OCI-M1 (cell line): Measurements from ENCODE around the gene PTPRD.

Experiments used
- DNase-seq: peaks from one replicate; lab custom pipeline; 2025; lab: John Stamatoyannopoulos, UW

The PTPRD gene

DNA sequence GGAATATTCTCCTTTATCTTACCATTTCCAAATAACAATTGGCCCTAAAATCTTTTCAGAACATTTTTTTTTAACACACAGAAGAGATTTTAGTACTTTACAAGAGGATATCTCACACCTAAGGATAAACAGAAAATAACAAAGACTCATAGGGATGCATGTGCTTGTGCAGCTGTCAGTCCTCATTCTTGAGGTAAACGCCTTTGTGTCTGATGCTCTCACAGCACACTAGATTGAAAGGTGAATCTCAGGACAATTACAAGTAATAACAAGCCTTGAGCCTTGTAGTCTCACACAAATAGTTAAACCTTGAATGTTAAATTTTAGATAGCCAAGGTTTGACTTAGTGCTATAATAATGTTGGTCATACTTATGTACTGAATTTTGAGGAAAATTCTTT lies 439.2 kb downstream of the PTPRD start:
- DNase-seq: no peak

DNA sequence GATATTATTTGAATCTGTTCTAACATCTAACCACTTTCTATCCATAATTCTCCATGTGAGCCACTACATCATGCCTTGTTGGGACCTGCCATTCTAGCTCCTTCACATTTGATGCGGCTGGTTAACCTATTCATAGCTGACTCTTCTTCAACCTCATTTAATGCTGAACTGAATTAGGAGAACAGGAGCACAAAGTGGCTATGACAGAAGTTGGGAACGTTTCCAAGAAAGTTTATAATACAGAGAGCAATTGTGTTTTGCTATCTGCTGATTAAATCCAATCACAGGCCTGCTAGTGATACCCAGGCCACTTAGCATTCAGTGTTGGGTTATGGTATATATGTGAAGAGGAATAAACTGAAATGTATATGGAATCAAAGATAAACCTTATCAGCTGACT lies 440.3 kb downstream of the PTPRD start:
- DNase-seq: no peak

DNA sequence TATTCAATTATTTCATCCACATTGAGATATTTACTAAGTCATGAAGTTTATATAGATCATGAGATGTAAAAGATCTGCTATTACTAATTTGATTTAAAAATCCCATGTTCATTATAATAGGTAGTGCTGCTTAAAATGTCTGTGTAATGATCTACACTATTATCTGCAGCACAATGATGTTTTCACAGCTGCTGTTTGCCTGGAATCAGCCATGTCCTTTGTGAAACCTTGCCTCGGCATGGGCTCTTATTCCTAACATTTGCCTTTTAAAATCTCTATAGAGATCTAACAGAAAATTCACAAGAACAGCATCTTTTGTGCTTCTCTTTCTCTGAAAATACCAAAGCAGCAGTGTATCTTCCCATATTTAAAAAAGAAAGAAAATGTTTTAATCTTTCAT lies 444.6 kb downstream of the PTPRD start:
- no peak for DNase-seq

DNA sequence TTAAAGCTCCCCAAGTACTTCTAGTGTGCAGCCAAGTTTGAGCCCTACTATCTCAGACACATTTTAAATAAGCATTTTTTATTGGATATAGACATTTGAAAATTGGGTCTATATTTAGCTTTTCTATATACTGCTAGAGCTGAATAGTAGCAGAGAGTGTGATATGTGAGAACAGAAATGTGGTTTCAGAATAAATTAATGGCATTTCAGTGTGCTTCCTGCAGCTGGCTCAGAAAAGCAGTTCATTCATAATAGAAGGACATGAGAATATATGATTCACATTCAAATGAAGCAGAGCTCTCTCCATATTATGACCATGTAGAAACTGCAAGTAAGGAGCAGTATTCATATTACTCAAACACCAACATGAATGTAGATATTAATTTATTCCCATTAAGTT lies 464.0 kb downstream of the PTPRD start:
- peak; percentile 87 for DNase-seq

DNA sequence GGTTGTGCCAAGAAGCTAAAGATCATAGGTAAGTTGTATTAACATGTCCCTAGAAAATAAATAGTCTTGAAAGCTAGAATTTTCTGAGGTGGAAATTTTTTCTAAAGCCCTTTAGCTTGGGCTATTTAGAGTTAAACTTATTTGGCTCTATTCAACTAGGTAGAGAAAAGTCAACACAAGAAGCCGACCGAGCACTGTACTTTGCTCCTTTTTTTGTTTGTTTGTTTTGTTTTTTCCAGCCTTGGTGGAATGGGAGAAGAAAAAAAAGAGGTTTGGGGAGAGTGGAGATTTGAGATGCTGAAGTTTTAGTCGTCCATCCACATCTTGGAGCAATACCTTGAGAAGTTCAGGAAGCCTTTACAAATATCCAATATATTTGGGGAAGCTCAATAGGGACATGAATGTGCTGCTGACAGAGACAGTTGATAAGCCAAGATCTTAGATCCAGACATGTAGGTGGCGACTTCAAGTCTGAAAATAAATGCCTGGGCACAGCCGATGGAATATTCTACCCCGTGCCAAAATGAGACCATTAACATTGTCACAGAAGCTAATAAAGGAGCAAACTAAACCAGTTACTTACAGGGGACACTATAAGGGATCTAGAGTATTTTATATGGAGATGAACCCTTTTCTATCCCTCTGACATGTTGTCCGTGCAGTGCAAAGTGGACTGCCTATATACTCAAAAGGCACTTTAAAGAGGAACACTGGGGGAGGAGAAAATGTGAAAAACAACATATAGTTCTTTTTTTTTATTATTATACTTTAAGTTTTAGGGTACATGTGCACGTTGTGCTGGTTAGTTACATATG lies 466.1 kb downstream of the PTPRD start:
- DNase-seq: peak; percentile 86

DNA sequence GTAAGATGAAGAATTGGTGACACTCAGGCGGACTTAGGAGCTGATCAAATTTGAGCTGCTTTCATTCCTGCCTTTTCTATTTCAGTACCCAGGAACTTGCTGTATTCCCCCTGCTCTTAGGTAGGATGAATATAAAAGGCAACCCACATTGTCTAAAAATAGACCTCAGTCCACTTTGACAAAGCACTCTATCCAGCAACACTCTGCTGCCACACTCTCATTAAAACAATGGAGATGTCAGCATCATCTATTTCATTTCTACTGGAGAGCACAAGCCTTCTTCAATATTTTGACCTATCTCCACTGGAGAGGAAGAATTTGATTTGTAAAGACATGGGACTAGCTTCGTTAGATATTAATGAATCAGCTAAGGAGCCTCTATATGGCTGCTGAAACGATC lies 468.4 kb downstream of the PTPRD start:
- DNase-seq: no peak

DNA sequence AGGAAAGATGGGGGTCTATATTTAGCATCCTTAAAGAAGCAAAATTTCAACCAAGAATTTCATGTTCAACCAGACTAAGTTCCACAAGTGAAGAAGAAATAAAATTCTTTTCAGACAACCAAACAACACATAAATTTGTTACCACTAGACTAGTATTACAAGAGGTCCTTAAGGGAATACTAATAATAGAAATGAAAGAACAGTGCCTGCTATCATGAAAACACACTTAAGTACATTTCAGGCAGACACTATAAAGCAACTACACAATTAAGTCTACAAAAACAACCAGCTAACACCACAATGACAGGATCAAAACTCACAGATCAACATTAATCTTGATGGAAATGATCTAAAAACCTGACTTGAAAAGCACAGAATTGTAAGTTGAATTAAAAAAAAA lies 477.2 kb downstream of the PTPRD start:
- no peak for DNase-seq

DNA sequence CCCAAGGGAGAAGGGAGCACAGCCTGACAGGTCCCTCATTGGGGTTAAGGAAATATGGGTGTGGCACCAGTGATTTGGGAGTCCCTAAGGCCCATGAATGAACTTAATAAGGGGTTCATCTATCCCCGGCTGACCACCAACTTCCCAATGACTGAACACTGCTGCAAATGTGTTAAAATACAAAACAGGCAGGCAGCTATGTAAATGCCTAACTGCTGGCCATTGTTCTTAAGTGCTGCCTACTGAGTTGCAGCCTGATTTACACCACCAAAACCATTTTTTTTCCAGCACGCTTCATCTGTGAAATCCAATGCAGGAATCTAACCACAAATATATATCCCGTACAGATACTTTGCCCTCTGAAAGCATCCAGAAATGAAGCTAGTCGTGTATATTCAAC lies 478.5 kb downstream of the PTPRD start:
- no peak for DNase-seq

DNA sequence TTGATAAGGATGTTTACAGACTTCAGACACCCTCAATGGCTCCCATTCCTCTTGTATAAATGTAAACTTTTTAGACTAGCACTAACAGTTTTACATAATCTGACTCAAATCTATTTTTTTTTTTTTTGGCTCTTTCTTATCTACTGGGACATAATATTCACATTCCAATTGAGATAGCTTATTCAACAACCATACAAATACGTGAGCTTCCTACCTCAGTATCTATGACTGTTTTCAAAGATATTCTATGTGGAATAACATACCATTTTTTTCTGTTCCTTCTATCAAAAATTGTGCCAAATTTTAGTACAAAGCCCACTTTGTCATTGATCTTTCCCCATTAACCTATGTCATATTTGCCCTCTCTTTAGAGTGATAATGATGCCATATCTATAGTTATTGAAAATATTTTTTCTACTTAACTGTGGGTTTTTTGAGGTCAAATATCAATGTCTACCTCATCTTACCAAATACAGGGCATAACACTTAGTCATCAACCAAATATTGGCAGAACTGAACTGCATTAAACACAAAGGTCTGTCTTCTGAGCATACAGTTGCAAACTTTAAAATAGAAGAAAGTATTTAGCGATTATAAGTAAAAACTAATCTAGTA lies 482.6 kb downstream of the PTPRD start:
- DNase-seq: no peak

DNA sequence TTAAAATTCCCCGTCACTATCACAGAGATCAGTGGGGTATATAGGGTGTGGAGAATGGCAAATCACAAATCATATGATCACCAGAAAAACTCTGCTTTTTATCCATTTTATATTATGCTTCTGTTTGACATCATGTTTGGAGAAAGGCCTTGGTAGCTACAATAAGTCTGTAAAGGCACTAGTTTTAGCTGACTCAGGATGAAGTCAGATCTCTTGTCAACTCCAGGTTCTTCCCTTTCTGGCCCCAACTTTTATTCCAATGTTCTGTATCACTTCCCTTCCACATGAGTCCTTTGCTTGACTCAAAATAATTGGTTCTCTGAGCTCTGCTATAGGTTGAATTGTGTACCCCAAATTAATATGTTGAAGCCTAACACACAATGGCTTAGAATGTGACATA lies 484.9 kb downstream of the PTPRD start:
- DNase-seq: no peak

DNA sequence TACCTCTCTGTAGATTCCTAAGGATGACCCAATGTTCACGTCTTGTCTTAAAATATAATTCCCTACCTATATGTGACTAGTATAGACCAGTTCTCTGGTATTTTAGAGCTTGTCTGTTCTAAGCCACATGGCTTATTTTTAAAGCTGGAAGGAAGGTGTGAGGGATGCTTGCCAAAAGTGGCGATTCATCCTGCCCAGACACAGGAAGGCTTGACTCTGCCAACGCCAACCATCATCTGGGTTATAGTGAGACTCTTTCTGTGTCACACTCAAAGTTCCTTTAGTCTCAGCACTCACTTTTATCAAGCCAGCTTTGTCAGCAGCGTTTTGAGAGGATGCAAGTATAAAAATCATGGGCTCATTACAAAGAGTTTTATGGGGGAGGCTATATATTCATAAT lies 500.0 kb downstream of the PTPRD start:
- DNase-seq: no peak

DNA sequence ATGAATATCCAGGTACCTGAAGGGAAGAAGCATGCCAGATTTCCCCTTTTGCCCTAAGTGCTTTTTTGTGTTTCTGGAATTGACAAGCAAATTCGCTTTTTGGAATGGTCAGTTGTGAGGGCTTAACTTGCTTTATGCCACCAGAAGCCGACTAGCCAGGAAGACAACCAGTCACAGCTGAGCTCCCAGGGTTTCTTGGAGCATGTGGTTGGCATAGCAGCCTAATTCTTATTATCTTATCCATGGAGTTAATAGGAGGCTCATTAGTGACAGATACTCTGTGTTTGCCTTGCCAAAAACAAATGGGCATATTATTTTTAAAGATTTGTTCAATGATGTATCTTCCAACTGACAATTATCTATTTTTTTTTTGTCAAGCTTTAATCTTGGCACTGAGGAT lies 500.7 kb downstream of the PTPRD start:
- no peak for DNase-seq

DNA sequence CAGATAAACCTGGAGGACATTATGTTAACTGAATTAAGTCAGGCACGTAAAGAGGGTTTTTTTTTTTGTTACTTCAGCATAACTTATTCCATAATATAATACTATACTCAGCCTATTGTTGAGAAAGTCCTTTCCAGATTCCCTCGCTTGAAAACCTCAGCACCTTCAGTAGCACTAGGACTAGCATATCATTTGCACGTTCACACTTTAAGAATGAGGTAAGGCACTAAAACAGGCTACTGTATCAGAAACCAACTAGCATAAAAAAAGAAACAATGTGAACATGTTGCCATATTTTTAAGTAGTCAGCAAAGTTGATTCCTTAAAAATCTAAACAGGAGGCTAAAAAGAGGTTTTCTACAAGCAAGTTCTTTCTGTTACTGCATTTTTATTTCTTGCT lies 504.0 kb downstream of the PTPRD start:
- no peak for DNase-seq

DNA sequence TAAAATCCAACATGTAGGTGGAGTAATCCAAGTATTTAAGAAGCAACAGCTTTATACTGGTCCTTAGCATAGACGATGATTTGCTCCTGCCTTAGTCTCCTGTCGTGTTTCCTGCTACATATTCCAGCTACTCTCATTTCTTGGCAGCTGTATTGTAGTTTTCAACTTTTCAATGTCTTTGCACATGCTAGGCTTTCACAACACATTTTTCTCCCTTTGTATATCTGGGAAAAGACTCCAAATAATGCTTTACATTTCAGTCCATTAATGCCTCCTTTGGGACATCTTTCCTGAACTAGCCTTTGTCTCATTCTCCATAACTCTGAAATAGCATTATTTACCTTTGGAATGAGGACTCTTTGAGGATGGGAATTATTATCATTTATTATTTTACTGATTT lies 508.0 kb downstream of the PTPRD start:
- no peak for DNase-seq

DNA sequence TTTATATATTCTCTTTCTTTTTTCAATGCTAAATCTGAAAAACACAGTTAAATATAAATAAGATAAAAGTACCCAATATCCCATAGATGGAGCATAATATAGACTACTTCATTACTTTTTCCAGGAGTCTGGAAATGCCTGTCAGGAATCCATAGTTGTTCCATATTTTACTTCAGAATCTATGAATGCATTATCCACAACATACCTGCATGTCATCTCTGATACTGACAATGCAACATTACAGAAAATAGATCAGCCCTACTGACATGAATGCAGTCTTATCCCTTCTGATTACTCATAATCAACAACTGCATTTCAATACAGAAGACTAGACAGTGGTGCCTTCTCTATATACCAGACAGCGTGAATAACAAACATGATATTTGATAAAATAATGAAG lies 517.6 kb downstream of the PTPRD start:
- no peak for DNase-seq

DNA sequence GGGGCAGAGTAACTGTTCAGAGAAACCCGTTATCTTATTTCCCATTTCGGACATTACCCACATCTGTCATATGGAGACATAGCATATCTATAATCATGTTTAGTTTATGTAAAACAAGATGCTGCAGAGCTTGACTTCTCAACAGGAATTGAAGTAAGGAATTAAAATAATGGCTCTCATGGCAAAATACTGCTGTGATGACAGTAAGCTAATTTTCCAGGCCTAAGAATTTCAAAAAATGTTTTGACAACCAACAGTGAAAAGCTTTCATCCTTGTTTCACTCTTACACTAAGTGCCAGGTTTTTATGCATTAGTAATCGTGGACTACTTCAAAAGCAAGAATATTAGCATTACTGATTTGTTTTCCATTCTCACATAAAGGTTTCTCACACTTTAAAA lies 518.2 kb downstream of the PTPRD start:
- DNase-seq: no peak

DNA sequence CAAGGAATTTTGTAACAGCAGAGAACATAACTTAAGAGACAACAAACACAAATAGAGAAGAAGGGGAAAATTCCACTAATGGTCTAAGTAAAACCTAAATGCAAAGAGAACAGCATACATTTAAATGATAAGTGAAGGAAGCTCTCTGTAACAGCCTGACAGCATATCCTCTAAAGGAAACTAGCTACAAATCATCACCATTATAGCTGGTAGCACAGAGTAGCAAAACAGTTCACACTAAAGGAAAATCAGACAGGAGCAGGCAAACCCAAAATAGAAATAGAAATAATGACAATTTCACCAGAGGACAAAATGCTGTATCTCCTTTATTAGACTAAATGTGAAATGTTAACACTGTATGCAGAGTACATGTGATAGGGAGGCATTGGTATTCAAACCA lies 532.8 kb downstream of the PTPRD start:
- DNase-seq: no peak

DNA sequence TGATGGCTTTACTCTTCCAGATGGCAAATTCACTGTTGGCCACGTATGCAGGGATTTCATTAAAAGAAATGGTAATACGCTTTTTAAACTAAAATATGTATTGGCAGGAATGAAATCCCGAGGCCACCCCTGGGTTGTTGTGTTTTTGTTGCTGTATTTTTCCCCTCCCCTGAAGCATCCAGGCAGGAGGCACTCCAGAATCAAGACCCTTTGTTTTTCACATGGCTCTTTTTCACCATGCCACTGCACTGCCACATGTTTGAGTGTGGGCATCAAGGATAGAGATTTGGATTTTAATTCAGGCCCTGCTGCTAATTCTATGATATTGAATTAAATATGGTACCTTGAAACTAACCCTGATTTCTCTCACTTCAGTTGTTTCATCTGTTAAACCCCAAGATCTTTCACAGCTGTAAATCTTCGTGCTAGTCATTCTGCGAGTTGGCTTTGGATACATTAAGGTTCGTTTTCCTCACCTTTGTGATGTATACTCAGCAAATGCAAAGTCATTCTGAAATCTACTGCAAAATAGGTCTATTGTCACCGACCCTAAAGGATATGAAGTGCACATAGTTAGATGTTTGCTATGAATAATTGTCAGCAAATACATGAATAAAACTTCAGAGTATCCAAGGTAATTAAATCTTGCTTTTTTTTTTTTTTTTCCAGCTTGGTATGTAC lies 533.4 kb downstream of the PTPRD start:
- DNase-seq: no peak

DNA sequence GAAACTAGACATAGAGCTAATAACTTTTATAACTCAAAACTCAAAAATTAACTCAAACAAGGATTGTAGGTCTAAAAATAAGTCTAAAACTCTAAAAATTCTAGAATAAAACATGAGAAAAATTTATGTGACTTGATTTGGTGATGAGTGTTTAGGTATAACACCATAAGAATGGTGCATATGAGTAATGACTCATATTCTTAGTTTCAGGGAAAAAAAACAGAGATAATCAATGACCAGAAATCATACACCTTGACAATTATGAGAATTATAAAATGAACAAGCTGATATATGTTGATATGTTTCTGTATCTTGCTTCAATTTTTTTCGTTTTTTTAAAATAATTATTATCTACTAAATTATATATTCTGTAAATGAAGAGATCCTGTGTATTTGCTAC lies 541.2 kb downstream of the PTPRD start:
- no peak for DNase-seq

DNA sequence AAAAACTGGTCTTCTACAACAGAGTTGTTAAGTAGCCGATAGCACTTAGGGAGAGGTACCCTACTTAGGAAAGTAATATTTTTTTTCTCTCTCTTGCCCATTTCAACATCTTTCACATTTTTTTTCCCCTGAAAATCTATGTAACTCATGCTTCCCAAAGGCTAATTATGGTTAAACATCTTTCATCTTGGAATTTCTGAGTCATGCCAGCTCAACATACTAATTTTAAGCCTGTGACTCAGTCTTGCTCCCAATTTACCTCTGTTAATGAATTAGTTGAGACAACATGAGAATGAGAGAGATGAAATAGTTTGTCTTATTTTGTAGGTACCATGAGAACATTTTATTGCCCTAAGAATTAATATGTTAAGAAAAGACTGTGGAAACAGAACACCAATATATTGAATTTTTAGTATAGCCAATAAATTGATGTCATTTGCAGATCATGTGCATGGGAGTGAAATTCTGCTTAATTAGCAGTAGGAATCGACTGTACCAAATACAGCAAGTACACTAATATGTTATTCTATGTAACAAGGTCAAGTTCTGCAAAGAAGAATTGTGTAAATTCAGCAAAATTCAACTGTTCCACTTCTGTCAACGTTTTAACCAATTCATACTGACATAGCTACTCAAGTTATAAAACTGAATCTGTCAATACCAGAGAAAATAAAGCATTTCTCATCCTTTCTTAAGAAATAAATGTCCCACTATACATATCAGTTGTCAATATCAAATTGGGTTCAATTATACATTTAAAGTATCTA lies 550.0 kb downstream of the PTPRD start:
- DNase-seq: peak; percentile 89

DNA sequence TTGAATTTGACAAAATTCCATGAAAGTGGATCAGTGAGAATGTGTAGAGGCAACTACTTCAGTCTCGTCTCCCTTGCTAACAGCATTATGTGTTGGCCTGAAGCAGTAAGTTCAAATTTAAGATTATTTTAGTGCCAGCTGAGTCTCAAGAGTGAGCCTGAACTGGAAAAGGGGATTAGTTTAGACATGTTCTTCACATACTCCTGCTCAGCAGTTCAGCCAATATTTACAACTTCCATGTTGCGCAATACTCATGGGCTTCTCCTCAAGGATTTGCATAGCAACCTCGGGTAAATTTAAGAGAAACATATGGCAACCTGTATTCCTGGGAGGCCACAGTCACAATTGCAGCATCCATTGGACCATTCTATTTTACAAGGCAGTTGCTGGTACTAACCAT lies 553.8 kb downstream of the PTPRD start:
- no peak for DNase-seq

DNA sequence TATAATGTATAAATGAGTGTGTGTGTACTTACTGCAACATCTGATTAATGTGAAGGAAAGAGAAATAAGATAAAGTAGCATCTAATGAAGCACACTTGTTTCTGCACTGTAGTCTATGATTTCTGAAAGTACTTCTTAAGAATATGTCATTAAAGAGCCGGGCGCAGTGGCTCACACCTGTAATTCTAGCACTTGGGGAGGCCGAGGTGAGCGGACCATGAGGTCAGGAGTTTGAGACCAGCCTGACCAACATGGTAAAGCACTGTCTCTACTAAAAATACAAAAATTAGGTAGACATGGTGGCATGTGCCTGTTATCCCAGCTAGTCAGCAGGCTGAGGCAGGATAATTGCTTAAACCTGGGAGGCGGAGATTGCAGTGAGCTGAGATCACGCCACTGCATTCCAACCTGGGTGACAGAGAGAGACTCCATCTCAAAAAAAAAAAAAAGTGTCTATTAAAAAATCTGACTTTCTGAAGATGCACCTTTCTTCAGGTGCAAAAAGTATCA lies 556.9 kb downstream of the PTPRD start:
- DNase-seq: no peak
